Kidney epithelial cell (primary cell): Measurements from ENCODE around the gene TMEM269. TPM values are rescaled to one million over a fixed set of nuclear protein-coding genes. Genes with fewer than 3 reads are reported as not detected.

ENCODE experiments used
- DNase-seq: peaks from one replicate; pipeline ENCODE4 v3.0.0-alpha.2; 2010; ENCODE audit warnings: low read depth
- H3K27me3 ChIP-seq: 2 replicates; pipeline ENCODE4 v1.6.0; 2011; ENCODE audit warnings: low read length; ENCODE audit not compliant: control insufficient read depth, insufficient read depth
- H3K36me3 ChIP-seq: 2 replicates; pipeline ENCODE4 v1.5.1; 2011; ENCODE audit warnings: low read length; ENCODE audit not compliant: control insufficient read depth, insufficient read depth
- H3K4me3 ChIP-seq: 2 replicates; pipeline ENCODE4 v1.5.1; 2011; ENCODE audit warnings: low read depth, mild to moderate bottlenecking, control low read depth, low read length
- total RNA-seq: library from RNA; depleted of rRNA; stranded (reverse); fragments of >200 nt; gene quantifications from 2 replicates; pipeline ENCODE4 v1.2.3, GENCODE V29; 2015
- TF ChIP-seq, protein P1 (sequence below): IDR thresholded peaks from 2 replicates; pipeline ENCODE4 v1.5.1; 2011; ENCODE audit warnings: mild to moderate bottlenecking, moderate library complexity, low read length, control low read depth, inconsistent platforms; ENCODE audit not compliant: insufficient read depth, poor library complexity, severe bottlenecking

TMEM269 gene
- total RNA-seq, 1 donor from 2014 or later = 0.04 TPM

DNA sequence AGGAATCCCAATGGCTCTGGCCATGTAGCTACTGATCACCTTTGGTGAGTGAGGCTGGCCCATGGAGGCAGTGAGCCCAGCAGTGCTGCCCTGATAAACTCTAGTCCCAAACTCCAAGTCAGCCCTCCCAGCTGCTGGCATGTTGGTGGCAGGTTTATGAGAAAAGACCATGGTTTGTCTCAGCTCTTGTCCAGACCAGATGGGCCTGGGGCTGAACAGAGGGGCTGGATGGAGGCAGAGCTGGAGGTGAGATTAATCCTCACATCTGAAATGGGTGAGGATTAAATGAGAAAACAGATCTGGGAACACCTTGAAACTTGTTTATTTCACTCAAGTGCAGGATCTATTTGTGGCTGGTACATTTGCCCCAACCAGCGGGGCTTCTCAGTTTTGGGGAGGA lies 3.2 kb downstream of the TMEM269 start:
- H3K36me3 ChIP-seq = no peaks in the 10 kb centered on the region
- DNase-seq = no peak
- TF ChIP-seq, protein P1, sequence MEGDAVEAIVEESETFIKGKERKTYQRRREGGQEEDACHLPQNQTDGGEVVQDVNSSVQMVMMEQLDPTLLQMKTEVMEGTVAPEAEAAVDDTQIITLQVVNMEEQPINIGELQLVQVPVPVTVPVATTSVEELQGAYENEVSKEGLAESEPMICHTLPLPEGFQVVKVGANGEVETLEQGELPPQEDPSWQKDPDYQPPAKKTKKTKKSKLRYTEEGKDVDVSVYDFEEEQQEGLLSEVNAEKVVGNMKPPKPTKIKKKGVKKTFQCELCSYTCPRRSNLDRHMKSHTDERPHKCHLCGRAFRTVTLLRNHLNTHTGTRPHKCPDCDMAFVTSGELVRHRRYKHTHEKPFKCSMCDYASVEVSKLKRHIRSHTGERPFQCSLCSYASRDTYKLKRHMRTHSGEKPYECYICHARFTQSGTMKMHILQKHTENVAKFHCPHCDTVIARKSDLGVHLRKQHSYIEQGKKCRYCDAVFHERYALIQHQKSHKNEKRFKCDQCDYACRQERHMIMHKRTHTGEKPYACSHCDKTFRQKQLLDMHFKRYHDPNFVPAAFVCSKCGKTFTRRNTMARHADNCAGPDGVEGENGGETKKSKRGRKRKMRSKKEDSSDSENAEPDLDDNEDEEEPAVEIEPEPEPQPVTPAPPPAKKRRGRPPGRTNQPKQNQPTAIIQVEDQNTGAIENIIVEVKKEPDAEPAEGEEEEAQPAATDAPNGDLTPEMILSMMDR = no peak

DNA sequence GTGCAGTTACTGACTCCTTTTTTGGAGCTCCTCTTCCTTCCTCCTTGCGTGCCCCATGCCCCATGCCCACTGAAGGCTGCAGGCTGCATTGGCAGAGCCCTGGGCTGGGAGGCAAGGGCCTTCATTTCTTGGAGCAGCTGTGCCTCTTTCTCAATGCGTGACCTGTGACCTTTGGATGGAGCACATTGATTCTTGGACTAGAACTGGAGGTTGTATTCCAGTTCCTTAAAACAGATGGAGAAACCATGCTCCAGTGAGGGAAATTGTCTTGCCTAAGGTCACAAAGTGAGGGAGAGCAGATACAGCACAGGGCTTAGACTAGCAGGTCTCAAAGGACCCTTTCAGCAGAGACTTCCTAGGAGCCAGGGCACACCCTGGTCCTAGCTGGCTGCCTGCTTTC lies 9.0 kb downstream of the TMEM269 start:
- Histone ChIP-seq H3K27me3 (no peaks in the 10 kb centered on the region), H3K4me3 (no peak overlapping the region), H3K36me3 (no peaks in the 10 kb centered on the region)
- DNase-seq = no peak
- TF ChIP-seq, protein P1 = no peak

More for the DNA sequence above, 3.2 kb downstream of the TMEM269 start:
- peaks cover 12% of the 10 kb centered on the region for H3K27me3 ChIP-seq
- H3K4me3 ChIP-seq = no peak overlapping the region

DNA sequence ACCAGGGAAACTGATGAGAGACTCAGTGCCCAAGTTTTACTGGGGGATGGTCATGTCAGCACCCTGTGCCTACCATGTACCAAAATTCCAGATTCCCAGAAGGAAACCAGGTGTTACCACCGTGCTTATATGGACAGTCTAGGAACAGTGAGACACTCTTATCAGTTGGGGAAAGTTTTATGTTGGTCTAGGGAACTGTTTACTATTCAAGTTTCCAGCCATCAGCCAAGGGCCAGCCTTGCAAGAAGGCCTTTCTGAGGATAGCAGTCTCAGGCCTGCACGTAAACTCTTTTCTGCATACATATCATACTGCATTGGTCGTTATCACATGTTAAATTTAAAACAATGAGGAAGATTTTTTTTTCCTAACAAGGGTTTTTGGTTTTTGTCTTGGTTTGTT lies 12.6 kb downstream of the TMEM269 start:
- Histone ChIP-seq H3K4me3 (no peak overlapping the region), H3K27me3 (no peaks in the 10 kb centered on the region), H3K36me3 (no peaks in the 10 kb centered on the region)
- DNase-seq = no peak
- TF ChIP-seq, protein P1 = no peak

DNA sequence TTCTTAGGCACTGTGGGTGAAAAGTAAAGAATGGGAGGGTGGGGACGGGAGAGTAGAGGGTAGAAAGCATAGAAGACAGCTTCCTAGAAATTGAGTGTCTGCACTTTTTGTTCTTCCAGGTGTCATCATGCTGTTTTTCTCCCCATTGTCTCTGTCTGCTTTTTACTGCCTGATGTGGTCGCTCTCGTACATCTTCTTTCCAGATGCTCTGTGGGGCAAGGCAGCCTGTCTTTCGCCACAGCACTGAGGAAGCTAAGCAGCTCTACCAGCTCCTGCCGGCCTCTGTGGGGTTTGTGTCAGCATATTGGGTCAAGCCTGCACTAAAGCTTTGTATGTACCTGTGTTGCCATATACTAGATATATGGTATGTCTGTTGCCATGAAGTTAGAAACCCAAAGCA lies 13.2 kb downstream of the TMEM269 start:
- Histone ChIP-seq H3K27me3 (no peaks in the 10 kb centered on the region), H3K36me3 (no peaks in the 10 kb centered on the region), H3K4me3 (no peak overlapping the region)
- no peak for DNase-seq
- TF ChIP-seq, protein P1 = no peak

DNA sequence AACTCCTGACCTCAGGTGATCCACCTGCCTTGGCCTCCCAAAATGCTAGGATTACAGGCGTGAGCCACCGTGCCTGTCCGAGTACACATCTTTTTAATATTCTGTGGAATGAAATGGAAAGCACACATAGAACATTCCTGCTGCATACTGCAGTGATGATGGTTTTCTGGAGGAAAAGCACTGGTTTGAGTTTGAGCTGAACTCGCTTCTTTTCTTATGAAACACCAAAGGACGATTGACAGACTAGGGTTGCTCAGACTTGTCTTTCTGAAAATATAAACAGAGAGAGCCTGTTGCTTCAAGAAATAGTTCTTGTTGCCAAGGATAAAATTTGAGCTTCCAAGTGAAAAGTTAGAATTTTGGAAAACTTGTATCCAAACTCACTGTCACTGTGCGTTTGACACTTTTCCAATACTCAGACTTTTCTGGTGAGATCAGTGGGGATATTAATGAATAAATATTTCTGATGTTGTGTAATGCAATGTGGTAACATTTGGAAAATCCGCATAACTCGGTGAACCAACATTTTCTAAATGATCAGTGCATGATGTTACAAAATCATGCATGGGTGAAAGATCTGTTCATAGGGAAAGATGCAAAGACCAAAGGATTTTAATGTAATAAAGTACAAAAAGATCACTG lies 17.2 kb downstream of the TMEM269 start:
- TF ChIP-seq, protein P1 = no peak
- H3K4me3 ChIP-seq = no peak overlapping the region
- no peaks in the 10 kb centered on the region for H3K27me3 ChIP-seq
- DNase-seq = no peak
- H3K36me3 ChIP-seq = no peaks in the 10 kb centered on the region

DNA sequence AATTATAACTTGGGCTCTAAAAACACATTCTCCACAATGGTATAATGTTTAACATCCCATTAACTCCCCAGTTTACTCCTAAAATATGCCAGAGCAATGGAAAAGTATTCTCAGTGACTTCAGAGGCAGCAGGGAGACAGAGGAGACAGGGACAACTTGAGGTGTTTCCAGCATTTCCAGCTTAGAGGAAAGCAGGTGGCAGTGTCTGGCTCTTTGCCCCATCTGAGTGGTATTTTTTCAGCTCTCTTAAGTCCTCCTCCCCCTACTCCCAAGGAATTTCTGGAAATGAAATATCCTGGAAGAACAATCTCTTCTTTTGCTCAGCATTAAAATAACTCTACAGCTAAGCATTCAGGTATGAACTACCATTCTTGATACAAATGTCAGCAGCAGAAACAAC lies 21.4 kb downstream of the TMEM269 start:
- Histone ChIP-seq H3K4me3 (no peak overlapping the region), H3K27me3 (no peaks in the 10 kb centered on the region), H3K36me3 (no peaks in the 10 kb centered on the region)
- TF ChIP-seq, protein P1 = no peak
- no peak for DNase-seq
